Measurements from ENCODE around the gene RNF222.
A peak's percentile ranks its signal among the peaks of the same experiment; 100 is the strongest.
"Not testable (repeated sequence)": the region's sequence is repeated elsewhere in the genome, so short reads cannot be mapped to it uniquely, and the experiment has no call there.

The RNF222 gene

GRCh38 chr17:8377422-8377821 lies 20.2 kb downstream of the RNF222 start:
- no peak for DNase-seq

- DNase-seq = peak; percentile 92
These were observed 21.2 kb downstream of the RNF222 start, which contains the start of gene KRABD2 for GRCh38 chr17:8376271-8377067. TSS of gene KRABD2 (minus strand) at chr17:8376704.

- no peak for DNase-seq
These were observed 21.8 kb downstream of the RNF222 start for GRCh38 chr17:8375738-8376259.

GRCh38 chr17:8373856-8374255 lies 23.8 kb downstream of the RNF222 start:
- not testable (repeated sequence) for DNase-seq

- no peak for DNase-seq
These were observed 25.2 kb downstream of the RNF222 start for GRCh38 chr17:8372422-8372821.

GRCh38 chr17:8371786-8372185 lies 25.8 kb downstream of the RNF222 start:
- no peak for DNase-seq

GRCh38 chr17:8369944-8370343 lies 27.7 kb downstream of the RNF222 start:
- DNase-seq = no peak

GRCh38 chr17:8368193-8368592 lies 29.4 kb downstream of the RNF222 start:
- DNase-seq = no peak

- DNase-seq = peak; percentile 87
These were observed 31.4 kb downstream of the RNF222 start for GRCh38 chr17:8366231-8366630.

GRCh38 chr17:8365143-8365542 lies 32.5 kb downstream of the RNF222 start:
- peak; percentile 45 for DNase-seq

GRCh38 chr17:8362651-8363332 lies 34.8 kb downstream of the RNF222 start:
- DNase-seq = peak; percentile 48

GRCh38 chr17:8360751-8361150 lies 36.9 kb downstream of the RNF222 start:
- no peak for DNase-seq

- DNase-seq = no peak
These were observed 37.4 kb downstream of the RNF222 start for GRCh38 chr17:8360260-8360659.

GRCh38 chr17:8359769-8360168 lies 37.9 kb downstream of the RNF222 start:
- peak; percentile 83 for DNase-seq

- DNase-seq = no peak
These were observed 39.7 kb downstream of the RNF222 start for GRCh38 chr17:8357910-8358309.

GRCh38 chr17:8354236-8354635 lies 43.4 kb downstream of the RNF222 start:
- DNase-seq = no peak

- no peak for DNase-seq
These were observed 43.9 kb downstream of the RNF222 start for GRCh38 chr17:8353736-8354135.

- DNase-seq = no peak
These were observed 47.3 kb downstream of the RNF222 start for GRCh38 chr17:8350339-8350738.

GRCh38 chr17:8347001-8347400 lies 50.6 kb downstream of the RNF222 start:
- DNase-seq = not testable (repeated sequence)

GRCh38 chr17:8345951-8346665 lies 51.5 kb downstream of the RNF222 start:
- DNase-seq = no peak

- no peak for DNase-seq
These were observed 52.5 kb downstream of the RNF222 start for GRCh38 chr17:8345052-8345690.

- peak; percentile 30 for DNase-seq
These were observed 56.2 kb downstream of the RNF222 start for GRCh38 chr17:8341456-8341855.

Measured in EL (cell line).